ENCODE measurements around the gene TFPI. TPM values are rescaled to one million over a fixed set of nuclear protein-coding genes. Genes with fewer than 3 reads are reported as not detected.
A peak's percentile ranks its signal among the peaks of the same experiment; 100 is the strongest.

Gene TFPI
- total and polyA plus RNA-seq, 2 experiments from 2014 or later, result 6.6 to 8.8 TPM

- Histone ChIP-seq H3K27ac (no peak overlapping the region), H3K9me3 (ENCODE audit: low read depth) (no peaks in the 10 kb centered on the region), H3K4me3 (no peak overlapping the region), H3K36me3 (no peaks in the 10 kb centered on the region), H3K4me1 (ENCODE audit: low read depth) (no peaks in the 10 kb centered on the region), H3K27me3 (no peaks in the 10 kb centered on the region)
- DNase-seq (ENCODE audit: low read depth in 1 of 2, low spot score in 1 of 2), result no peak
- TF ChIP-seq, protein P1, sequence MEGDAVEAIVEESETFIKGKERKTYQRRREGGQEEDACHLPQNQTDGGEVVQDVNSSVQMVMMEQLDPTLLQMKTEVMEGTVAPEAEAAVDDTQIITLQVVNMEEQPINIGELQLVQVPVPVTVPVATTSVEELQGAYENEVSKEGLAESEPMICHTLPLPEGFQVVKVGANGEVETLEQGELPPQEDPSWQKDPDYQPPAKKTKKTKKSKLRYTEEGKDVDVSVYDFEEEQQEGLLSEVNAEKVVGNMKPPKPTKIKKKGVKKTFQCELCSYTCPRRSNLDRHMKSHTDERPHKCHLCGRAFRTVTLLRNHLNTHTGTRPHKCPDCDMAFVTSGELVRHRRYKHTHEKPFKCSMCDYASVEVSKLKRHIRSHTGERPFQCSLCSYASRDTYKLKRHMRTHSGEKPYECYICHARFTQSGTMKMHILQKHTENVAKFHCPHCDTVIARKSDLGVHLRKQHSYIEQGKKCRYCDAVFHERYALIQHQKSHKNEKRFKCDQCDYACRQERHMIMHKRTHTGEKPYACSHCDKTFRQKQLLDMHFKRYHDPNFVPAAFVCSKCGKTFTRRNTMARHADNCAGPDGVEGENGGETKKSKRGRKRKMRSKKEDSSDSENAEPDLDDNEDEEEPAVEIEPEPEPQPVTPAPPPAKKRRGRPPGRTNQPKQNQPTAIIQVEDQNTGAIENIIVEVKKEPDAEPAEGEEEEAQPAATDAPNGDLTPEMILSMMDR (IDR thresholded peaks at IDR 0.05; ENCODE audit: low read depth, low read length), result no peak
These were observed 115.8 kb downstream of the TFPI start for GRCh38 chr2:187438455-187438854.

DNA sequence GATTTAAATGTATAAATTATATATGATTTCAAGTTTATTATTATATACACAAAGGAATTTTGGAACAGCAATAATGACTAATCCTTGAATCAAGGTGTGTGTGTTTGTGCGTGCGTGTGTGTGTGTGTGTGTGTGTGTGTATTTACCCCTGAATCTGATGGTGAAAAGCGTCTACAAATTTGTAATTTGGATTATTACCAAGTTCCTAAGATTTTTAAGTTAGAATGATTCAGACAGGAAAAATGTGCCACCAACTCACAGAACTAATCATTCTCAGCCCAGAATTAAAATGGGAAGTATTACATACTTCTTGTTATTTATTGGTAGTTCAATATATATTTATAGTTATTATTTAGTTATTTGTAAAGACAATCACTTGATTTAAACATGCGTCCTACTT, 118.5 kb downstream of the TFPI start:
- H3K9me3 ChIP-seq (ENCODE audit: low read depth), result no peaks in the 10 kb centered on the region
- TF ChIP-seq, protein P1 (IDR thresholded peaks at IDR 0.05; ENCODE audit: low read depth, low read length), result no peak
- DNase-seq (ENCODE audit: low read depth in 1 of 2, low spot score in 1 of 2), result peak in 1 of 2 donors; percentile 41
- no peaks in the 10 kb centered on the region for H3K4me1 ChIP-seq (ENCODE audit: low read depth)
- no peak overlapping the region for H3K27ac ChIP-seq
- no peaks in the 10 kb centered on the region for H3K36me3 ChIP-seq
- no peaks in the 10 kb centered on the region for H3K27me3 ChIP-seq
- H3K4me3 ChIP-seq, result no peak overlapping the region

DNA sequence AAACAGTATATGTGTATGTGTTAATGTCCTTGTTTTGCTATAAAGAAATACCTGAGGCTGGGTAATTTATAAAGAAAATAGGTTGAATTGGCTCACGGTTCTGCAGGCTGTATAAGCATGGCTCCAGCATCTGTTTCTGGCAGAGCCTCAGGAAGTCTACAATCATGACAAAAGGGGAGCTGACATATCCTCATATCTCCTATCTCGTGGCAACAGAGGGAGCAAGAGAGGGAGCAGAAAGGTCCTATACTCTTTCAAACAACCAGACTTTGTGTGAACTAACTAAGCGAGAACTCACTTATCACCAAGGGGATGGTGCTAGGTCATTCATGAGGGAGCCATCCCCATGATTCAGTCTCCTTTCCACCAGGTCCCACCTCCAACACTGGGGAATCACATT, 119.2 kb downstream of the TFPI start:
- Histone ChIP-seq H3K27ac (no peak overlapping the region), H3K9me3 (ENCODE audit: low read depth) (no peaks in the 10 kb centered on the region), H3K4me1 (ENCODE audit: low read depth) (no peaks in the 10 kb centered on the region), H3K4me3 (no peak overlapping the region), H3K36me3 (no peaks in the 10 kb centered on the region), H3K27me3 (no peaks in the 10 kb centered on the region)
- DNase-seq (ENCODE audit: low read depth in 1 of 2, low spot score in 1 of 2), result no peak
- TF ChIP-seq, protein P1 (IDR thresholded peaks at IDR 0.05; ENCODE audit: low read depth, low read length), result no peak

DNA sequence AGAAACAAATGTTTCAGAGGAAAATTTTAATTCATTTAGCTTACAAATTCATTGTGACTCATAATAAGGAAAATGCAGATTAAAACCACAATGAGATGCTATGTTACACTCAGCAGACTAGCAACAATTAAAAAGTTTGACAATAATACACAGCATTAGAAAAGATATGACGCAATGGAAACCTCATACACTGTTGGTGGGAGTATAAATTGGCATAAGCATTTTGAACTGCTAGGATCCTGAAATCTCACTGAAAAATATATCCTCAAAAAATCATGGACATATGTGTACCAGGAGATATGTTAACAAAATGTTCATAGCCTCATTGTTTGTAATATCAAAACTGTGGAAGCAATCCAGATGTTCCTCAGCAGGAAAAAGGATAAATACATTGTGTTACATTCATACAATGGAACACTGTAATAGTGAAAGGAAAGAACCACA, 119.9 kb downstream of the TFPI start:
- H3K4me3 ChIP-seq, result no peak overlapping the region
- TF ChIP-seq, protein P1 (IDR thresholded peaks at IDR 0.05; ENCODE audit: low read depth, low read length), result no peak
- H3K27me3 ChIP-seq, result no peaks in the 10 kb centered on the region
- peak in 1 of 2 donors; percentile 61 for DNase-seq (ENCODE audit: low read depth in 1 of 2, low spot score in 1 of 2)
- H3K9me3 ChIP-seq (ENCODE audit: low read depth), result no peaks in the 10 kb centered on the region
- no peaks in the 10 kb centered on the region for H3K36me3 ChIP-seq
- no peak overlapping the region for H3K27ac ChIP-seq
- H3K4me1 ChIP-seq (ENCODE audit: low read depth), result no peaks in the 10 kb centered on the region

GRCh38 chr2:187431911-187432310, 122.3 kb downstream of the TFPI start:
- no peaks in the 10 kb centered on the region for H3K36me3 ChIP-seq
- no peaks in the 10 kb centered on the region for H3K27me3 ChIP-seq
- H3K4me3 ChIP-seq, result no peak overlapping the region
- DNase-seq (ENCODE audit: low read depth in 1 of 2, low spot score in 1 of 2), result no peak
- TF ChIP-seq, protein P1 (IDR thresholded peaks at IDR 0.05; ENCODE audit: low read depth, low read length), result no peak
- no peak overlapping the region for H3K27ac ChIP-seq
- no peaks in the 10 kb centered on the region for H3K9me3 ChIP-seq (ENCODE audit: low read depth)
- H3K4me1 ChIP-seq (ENCODE audit: low read depth), result no peaks in the 10 kb centered on the region

- H3K4me3 ChIP-seq, result no peak overlapping the region
- no peaks in the 10 kb centered on the region for H3K4me1 ChIP-seq (ENCODE audit: low read depth)
- peak in 1 of 2 donors; percentile 58 for DNase-seq (ENCODE audit: low read depth in 1 of 2, low spot score in 1 of 2)
- no peaks in the 10 kb centered on the region for H3K9me3 ChIP-seq (ENCODE audit: low read depth)
- H3K27me3 ChIP-seq, result no peaks in the 10 kb centered on the region
- H3K27ac ChIP-seq, result peak overlapping the region; percentile 0
- H3K36me3 ChIP-seq, result no peaks in the 10 kb centered on the region
- TF ChIP-seq, protein P1 (IDR thresholded peaks at IDR 0.05; ENCODE audit: low read depth, low read length), result no peak
These were observed 124.2 kb downstream of the TFPI start for GRCh38 chr2:187429989-187430388.

All from cardiac muscle cell (in vitro differentiated cells and primary cell).